IPS DF 19.7 (cell line): Measurements from ENCODE around the gene AQP12B.
A peak's percentile ranks its signal among the peaks of the same experiment; 100 is the strongest.

Experiments
- DNase-seq: peaks from one replicate; pipeline ENCODE4 v3.0.0-alpha.2; 2013; ENCODE audit warnings: low read depth, low spot score

AQP12B gene

DNA sequence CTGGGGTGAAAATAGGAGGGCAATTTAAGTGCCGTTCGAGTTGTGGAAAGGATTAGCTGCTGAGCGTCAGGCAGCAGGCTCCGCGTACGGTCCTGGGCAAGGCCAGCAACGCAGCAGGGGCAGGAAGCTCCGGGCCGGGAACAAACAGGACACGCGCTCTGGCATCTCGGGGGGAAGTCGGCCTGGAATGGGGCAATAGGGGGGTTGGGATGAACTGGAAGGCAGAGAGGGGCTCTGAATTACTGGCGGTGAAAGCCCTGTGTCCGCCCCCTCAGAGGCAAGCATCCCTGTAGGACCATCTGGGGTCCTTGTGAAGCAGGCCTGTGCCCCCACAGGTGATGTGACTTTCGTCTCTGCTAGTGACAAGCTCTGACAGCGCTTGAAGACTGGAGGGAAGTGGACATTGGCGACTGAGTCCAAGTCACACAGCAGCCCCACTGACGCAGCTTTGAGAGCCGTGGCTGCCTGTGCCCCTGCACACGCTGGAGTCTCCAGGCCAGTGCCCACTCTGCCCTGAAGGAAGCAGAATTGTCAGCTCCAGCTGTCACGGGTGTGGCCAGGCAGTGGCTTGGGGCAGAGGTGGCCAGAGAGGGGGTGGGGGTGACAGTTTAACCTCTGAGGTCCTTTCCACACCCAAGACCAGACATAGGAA lies 35.1 kb downstream of the AQP12B start:
- DNase-seq = no peak

DNA sequence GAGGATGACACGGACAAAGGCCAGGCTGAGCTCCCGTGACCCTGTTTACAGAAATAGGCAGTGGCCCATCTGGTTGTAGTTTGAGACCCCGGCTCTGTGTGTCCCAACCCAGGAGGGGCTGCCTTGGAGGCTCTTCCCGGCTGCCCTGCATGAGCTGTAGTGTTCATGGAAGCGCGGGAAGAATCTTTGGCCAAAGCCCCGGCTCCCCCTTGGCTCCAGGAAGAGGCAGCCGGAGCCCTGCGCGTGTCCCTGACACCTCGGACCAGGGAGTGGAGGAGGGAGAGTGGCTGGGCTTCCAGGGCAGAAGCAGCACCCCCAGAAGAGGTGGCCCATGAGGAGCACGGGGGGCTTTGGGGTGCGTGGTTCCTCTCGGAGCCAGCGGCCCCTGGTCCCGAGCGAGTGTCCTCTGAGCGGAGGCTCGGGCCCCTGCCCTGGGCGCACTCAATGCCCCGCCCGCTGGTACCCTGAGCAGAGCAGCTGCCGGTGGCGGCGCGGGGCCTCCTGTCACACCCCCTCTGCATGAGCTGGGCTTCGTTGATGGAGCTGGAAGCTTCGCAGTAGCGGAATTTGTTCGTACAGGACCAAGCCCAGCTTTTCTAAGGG lies 35.7 kb downstream of the AQP12B start:
- DNase-seq = no peak

DNA sequence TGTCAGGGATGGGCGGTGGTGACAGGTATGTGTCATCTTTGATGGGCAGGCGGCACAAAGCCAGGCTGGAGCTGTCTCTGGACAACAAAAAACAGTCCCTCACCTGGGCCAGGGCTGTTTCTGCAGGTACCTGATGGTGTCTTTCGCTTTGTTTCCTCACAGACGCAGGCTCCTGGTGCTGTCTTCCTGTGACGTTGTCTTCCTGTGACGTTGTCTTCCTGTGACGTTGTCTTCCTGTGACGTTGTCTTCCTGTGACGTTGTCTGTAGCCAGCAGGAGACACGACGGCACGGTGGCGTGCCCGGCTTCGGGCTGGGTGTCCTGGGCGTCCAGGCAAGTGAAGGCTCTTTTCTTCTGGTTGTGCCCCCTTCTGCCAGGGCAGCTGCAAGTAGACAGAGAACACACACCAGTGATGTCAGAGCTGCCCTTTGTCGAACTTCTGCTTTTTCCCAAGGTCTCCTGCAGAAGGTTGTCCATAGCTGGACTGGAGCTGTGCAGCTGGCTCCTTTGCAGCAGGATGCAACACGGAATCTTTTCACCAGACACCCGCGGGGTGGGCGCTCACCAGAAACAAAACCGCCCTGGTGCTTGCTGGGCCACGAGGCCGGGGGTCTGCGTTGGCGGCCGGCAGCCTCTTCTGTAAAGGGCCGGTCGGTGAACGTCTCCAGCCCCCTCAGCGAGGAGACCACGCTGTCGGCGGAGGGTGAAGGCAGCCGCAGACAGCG lies 36.3 kb downstream of the AQP12B start:
- DNase-seq = no peak

DNA sequence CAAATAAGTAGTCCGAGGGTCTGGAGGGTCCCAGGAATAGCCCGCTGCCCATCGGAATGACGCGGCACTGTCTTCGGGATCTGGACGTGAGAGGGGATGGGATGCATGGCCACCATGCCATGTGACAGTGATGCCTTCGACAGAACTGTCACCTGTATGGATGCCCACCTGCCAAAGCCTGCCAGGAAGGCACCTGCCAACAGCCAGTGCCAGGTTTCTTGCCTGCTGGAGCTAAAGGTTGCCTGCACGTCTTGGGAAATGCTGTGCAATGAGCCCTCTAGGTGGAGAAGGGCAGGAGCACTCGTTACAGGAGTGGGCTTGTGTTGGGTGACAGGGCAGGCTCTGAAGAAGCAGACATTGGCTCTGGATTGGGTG lies 36.9 kb downstream of the AQP12B start:
- no peak for DNase-seq

DNA sequence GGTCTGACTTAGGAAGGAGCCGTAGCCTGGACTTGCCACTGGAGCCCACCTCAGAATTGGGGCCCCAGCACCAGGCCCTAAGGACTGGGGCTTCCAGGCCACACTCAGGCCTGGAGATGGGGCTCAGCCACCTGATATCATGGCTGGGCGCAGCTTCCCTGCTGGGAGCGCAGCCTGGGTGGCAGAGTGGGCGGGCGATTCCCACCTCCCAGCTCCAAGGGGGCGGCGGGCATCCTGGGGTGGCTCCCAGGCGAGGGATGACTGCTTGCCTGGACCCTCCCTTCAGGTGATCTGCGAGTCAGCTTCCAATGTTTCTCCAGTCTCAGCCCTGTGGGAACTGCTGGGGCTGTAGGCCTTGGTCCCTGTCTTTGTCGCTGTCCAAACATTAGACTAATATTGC lies 37.3 kb downstream of the AQP12B start:
- DNase-seq = no peak

DNA sequence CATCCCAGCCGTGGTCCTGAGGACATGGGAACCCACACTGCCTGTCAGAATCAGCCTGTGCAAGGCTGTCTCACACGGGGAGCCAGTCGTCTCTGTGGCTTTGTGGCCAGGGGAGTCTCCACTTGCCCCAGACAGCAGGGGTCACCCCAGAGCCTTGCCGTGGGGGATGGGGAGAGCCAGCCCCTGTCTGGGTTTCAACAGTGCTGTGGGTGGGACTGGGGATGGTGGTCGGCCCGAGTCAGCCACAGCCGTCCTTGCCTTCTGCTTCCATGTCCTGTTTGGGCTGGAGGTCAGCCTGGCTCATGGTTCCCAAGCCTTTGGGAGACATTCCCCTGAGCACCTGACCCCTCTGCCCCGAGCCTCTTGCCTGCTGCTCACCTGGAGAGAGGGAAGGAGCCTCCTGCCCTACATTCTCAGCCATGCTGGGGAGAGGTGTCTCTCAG lies 37.8 kb downstream of the AQP12B start:
- no peak for DNase-seq

DNA sequence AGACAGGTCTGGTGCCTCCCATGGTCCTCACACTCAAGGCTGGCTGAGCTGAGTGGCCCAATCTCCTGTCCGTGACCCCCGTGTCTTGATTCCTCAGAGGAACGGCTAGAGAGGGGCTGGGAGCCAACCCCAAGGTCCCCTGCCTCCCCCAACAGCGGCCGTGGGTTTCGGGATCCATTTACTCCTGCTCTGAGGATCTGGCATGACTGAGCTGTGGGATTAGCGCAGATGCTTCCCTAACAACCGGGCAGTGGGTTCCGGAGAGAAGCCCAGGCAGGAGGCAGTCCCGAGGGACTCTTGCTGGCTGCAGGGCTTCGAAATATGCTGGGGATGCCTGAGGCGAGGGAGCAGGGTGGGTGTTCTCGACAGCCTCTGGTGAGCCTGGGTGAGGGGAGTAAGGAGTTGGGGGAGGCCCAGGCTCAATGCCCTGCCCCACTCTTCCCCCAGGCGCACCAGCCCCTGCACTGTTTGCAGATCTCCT lies 38.5 kb downstream of the AQP12B start:
- no peak for DNase-seq

DNA sequence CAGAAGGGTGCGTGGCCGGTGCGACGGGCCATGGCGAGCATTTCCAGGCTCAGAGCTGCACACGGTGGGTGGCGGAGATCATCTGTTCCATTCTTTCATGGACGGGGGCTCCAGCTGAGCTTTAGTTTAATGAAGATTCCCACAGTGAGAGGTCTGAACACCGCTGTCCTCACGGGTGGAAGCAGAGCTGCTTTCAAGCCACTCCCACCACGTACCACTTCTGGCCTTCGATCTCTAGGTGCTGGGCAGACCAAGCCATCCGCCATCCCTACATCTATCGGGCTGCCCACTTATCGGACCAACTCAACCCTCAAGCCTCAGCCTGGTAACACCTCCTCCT lies 38.9 kb downstream of the AQP12B start:
- DNase-seq = no peak

DNA sequence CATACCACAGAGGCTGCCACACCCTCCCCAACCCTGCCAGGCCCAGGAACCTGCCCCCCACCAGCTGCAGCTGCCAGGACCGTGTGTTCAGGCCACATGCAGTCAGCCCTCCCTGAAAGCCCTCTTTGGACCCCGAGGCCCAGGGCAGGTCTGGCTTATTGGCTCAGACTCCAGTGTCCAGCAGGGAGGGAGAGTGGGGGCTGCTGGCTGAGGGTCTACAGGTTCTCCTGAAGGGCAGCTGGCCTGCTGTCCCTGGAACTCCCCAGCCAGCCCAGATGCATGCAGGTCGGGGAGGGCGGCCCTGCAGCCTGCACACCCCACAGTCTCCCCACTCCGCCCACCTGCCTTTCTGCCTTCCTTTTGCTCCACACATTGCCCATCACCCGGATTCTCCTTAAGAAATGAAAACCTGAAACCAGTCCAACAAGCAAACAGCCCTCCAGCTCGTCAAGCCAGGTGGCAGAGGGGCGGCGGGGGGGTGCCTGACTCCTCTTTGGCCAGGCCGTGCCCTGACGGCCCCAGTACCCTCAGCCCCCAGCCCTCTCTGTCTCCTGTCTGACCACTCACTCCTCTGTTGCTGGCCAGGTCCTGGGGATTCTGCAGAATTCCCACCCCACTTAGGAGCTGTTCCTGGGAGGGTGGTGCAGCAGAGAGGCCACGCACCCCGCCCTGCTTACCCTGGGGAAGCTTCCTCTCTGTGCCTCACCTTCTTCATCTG lies 39.4 kb downstream of the AQP12B start:
- DNase-seq = no peak

DNA sequence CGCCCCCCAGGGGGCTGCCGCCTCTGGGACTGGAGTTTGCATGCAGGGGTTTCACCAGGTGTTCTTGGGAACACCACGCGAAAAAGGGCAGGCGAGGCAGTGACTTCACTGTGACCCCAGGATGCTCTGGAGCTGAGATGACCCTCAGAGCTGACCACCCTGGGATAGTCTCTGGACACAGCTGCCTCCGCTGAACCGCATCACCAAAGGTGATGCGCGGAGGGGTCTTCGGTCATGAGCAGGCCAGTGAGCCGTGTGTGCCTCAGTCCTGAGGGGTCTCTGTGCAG lies 39.9 kb downstream of the AQP12B start:
- no peak for DNase-seq

DNA sequence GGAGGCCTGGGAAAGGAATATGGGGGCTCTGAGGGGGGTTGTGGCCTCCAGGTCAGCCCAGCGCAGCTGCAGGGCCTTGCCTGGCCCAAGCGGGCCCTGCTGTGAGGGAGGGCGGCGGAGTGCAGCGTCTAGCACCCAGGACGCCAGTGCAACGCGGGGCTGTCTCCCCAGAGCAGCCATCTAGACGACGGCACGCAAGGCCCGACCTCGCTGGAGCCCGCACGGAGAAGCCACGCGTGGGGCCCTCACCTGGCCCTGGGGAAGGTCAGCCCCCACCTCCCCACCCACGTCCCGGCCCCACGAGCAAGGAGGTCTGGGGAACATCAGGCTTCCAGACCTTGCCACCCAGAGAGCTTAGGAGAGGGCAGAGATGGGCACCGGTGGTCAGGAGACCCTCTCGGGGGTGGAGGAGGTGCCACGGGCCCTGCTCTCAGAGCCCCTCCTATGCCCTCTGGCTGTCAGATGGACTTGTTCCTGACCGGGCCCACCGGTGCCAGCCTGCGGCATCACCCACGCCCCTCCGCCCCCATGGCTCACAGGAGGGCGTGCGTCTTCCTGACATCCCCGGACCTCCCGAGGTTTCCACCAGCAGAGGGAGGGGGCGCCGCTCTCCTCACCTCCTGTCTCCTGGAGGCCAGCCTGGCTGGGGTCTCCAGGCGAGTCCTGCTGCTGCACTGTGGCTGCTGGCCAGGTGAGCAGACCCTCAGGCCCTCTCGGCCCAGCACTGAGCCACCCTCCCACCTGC lies 40.5 kb downstream of the AQP12B start:
- DNase-seq = no peak

DNA sequence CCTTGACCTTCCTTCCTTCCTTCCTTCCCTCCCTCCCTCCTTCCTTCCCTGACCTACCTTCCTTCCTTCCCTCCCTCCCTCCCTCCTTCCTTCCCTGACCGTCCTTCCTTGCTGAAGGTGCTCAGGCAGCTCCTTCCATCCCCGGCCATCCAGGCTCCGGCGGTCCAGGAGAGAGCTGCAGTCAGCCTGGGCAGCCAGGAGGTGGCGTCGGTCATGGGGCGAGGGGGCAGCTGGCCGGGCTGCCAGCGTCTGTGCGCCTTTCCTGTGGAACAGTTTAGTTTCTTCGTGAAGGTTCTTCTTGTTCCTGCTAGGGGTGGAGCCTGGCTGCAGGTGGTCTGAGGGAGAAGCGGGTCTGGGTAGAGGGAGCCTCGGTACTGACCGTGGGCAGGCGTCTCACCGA lies 41.7 kb downstream of the AQP12B start:
- DNase-seq = peak; percentile 35

DNA sequence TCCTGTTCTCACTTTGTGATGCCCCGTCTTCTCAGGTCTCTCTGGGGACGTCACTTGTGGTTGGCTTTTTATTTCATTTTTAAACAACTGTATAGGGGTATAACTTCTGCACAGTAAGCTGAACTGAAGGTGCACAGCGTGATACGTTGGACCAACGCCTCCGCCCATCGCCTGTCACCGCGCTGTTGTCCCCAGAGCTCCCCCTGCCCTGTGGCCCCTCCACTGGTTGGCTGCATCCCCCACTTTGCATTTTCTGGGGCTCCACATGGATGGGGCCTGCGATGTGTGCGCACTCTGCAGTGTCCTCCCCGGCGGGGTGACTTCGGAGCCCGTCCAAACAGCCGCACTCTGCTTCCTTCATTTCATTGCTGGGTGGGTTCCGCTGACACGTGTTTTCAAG lies 43.1 kb downstream of the AQP12B start:
- no peak for DNase-seq

DNA sequence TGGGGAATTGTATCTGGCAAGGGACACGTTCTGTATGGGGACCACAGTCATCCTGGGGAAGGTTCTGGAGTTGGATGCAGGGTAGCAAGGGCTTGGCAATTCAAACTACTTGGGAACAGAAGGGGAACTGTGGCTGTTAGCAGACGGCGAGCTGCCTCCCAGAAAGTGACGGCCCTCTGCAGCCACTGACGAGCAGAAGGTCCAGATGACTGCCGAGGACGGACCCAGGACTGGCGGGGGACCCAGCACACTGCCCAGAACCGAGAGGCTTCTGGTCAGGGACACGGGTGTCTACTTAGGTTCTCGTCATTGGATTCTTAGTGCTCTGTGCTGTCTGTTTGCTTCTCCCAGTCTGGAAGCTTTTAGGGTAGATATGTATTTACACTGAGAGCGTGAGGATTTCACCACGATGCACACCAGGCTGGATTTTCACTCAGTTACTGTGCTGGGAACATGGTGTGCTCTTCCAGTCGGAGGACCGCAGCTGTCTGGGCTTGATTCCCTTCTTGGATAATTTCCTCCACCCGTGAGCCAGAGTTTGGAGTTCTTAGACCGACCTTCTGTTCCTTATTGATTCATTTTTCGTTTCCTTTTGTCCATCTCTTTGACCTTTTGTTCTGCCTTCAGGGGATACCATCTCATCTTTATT lies 44.0 kb downstream of the AQP12B start:
- no peak for DNase-seq

DNA sequence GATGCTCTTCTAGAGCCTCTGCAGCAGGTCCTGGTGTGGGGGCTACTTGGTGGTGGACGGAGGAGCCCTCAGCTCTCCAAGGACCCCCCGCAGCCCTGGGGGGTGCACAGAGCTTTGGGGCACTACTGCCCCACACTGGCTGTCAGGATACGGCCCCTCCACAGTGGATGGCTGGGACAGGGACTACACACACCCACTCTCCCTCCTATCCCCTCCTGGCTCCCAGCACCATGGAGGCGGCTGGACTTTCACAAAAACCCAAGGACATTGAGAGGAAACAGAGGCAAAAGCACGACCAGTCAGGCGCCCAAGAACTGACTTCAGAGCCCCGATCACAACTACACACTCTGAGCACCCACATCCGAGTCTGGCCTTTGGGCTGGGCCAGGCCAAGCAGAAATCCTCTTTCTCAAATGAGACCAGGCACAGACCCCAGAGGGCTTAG lies 44.8 kb downstream of the AQP12B start:
- DNase-seq = no peak

DNA sequence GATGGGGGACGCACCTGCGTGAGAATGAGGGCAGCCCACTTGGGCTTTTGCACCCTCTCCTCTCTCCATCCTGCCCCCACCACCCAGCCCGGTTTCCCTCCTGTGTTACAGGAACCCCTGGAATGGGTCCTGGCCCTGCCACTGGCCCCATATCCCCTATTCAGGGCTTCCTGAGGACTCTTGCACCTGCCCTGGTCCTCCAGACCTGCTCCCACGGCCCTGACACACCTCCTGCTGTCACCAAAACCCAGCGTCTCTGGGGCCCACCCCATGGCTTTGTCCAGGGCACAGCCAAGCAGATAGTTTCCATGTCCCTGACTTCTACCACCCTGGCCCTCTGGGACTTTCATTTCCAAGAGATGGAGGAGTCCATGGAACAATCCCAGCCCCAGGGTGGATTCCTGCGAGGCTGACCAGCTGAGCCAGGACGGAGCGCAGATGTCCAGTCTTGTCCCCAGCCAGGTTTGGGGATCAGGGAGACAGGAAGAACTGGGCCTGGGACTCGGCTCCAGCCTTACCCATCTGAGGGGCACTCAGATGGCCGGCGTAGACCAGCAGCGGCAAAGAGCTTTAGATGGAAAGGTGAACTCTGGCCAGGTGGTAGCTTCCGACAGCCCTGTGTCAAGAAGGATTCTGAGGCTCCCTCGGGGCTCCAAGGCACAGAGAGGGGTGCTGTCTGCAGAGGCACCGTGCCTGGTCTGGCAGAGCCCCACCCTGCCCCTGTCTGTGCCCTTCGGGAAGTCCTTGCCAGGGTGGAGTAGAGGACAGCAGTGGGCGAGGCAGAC lies 45.4 kb downstream of the AQP12B start:
- DNase-seq = no peak

DNA sequence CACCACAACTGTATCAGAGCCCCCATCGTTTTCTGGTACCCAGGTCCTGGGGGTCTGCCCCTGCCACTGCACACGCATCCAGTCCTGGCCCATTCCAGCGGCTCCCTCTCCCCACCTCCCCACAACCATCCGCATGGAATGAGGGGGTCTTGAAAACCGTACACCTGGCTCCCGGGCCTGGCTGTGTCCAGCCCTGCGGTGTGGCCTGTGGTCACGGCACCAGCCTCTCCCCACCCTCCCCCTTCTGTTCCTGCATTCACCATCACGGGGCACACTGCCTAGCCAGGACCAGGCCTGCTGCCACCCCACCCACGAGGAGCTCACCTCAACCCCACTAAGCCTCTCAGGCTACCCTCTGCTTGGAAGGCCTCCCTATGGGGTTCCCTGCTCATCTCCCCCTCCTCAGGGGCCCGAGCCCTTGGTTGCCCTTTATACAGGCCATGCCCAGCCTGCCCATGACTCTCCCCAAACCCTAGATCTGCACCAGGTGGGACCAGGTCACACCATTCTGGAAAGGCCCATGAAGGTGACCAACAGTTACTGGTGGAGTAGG lies 46.0 kb downstream of the AQP12B start:
- DNase-seq = no peak

DNA sequence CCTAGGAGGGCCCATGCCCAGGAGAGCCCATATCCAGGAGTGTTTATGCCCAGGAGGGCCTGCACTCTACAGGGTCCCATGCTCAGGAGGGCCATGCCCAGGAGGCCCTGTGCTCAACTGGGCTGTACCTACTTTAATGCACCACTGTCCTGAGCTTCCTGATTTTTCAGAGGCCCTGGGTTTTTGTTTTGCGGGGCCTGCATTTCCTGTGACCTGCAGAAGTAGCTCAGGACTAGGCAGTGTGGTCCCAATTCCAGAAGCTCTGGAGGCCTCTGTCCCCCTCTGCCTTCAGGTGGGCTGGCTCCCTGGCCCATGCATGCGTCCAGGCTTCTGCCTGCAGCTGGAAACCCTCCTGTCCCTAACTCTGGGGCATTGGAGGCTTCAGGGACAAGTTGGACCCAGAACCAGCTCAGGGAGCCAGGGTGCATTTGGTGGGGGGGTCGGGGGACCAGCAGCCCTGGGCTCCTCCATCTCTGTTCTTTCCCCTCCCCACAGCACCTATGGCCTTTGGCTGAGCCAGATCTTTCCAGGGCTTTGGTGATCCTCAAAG lies 46.6 kb downstream of the AQP12B start:
- DNase-seq = no peak

DNA sequence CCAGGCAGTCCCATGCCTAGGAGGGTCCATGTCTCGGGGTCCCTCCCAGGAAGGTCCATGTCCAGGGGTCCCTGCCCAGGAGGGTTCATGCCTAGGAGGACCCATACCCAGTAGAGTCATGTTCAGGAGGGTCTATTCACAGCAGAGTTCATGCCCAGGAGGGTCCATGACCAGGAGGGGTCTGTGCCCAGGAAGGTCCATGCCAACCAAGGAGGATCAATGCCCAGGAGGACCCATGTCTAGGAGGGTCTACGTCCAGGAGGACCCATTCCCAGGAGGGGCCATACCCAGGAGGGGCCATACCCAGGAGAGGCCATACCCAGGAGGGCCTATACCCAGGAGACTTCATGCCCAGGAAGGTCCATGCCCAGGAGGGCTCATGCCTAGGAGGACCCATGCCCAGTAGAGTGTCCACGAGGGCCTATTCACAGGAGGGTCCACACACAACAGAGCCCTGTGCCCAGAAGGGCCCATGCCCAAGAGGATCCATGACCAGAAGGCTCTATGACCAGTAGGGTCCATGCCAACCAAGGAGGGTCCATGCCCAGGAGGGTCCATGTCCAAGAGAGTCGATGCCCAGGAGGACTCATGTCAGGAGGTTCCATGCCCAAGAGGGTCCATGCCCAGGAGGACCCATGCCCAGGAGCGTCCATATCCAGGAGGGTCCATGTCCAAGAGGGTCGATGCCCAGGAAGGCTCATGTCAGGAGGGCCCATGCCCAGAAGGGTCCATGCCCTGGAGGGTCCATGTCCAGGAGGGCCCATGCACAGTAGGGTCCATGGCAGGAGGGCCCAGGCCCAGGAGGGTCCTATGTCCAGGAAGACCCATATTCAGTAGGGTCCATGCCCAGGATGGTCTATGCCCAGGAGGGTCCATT lies 47.3 kb downstream of the AQP12B start:
- no peak for DNase-seq
